VCaP (cell line): ENCODE data around the gene DIS3L2.

Source experiments
- H3K27ac ChIP-seq: fragments of 450-650 bp; 2 replicates; pipeline ENCODE4 v1.5.1; 2017
- TF ChIP-seq, protein P1 (sequence below): fragments of 450-650 bp; conservative IDR thresholded peaks from 2 replicates; pipeline ENCODE4 v1.5.1; 2017; ENCODE audit warnings: mild to moderate bottlenecking, moderate library complexity

Gene DIS3L2

DNA sequence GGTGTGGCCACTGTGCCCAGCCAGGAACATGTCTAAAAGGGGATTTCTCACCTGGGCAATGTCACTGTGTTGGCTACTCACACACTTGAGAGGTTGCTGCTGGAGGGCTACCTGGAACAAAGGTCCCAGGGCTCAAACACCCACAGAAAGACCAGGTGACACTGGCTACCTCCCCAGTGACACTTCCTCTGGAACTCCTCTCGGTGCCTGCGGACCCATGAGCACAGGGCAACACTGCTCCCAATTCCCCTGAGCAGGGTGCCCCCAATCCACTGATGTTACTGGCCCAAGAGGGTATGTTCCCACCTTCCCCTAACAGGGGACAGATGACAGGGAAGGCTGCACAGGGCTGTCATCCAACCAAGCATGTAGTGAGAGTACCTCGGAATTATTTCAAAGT is 41.1 kb upstream of the DIS3L2 start:
- no peak overlapping the region for H3K27ac ChIP-seq
- TF ChIP-seq, protein P1, sequence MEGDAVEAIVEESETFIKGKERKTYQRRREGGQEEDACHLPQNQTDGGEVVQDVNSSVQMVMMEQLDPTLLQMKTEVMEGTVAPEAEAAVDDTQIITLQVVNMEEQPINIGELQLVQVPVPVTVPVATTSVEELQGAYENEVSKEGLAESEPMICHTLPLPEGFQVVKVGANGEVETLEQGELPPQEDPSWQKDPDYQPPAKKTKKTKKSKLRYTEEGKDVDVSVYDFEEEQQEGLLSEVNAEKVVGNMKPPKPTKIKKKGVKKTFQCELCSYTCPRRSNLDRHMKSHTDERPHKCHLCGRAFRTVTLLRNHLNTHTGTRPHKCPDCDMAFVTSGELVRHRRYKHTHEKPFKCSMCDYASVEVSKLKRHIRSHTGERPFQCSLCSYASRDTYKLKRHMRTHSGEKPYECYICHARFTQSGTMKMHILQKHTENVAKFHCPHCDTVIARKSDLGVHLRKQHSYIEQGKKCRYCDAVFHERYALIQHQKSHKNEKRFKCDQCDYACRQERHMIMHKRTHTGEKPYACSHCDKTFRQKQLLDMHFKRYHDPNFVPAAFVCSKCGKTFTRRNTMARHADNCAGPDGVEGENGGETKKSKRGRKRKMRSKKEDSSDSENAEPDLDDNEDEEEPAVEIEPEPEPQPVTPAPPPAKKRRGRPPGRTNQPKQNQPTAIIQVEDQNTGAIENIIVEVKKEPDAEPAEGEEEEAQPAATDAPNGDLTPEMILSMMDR: no peak

DNA sequence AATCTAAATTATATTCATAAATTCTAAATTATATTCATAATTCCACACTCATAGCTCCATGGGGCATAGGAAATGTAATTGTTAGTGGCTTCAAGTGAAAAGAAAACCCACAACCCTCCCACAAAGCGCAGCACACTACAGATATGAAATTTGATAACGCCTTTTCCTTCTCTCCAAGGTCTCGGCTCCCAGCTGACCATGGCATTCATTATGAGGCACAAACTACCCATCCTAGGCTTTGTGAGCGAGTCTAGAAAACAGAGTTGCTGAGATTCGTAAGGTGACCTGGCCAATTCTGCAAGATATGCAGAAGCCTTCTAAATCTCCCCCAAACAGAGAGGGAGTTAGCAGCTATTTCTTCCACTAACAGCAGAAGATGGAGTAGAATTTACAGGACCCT is 40.7 kb upstream of the DIS3L2 start:
- no peak overlapping the region for H3K27ac ChIP-seq
- TF ChIP-seq, protein P1: no peak

DNA sequence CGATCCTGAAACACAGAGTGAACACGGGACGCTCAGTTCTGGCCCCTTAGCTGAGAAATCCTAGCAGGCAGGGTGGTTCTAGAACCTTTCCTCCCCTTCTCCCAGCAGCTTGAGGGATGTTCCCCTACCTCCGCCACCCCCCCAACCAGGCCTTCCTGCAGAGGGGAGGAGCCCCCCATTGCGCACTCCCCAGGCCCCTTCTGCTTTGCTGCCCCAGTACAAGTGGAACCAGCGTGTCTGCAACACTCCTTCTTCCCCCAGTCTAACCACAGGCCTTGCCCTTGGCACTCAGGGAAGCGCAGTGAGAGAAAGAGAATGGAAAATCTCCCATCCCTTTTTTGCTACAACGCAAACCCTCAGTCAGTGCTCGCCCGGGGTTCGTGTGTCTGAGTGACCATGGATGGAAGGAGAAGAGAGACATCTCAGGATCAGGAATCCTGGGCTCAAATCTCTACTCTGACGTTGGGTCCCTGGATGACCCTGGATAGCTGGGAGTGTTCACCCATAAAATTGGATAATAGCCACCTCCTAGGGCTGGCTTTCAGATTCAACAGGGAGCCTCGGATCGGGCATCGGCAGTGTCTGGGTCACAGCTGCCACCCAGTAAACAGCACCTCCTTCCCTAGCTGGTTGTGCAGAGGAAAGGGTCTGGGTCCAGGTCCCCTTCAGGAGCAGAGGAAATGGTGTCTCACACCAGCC is 39.1 kb upstream of the DIS3L2 start:
- H3K27ac ChIP-seq: no peak overlapping the region
- TF ChIP-seq, protein P1: no peak

- no peak overlapping the region for H3K27ac ChIP-seq
- TF ChIP-seq, protein P1: no peak
Observed at GRCh38 chr2:231923010-231923344, 38.5 kb upstream of the DIS3L2 start.

GRCh38 chr2:231923951-231924888 is 37.3 kb upstream of the DIS3L2 start:
- TF ChIP-seq, protein P1: no peak
- no peak overlapping the region for H3K27ac ChIP-seq

GRCh38 chr2:231924889-231925275 is 36.6 kb upstream of the DIS3L2 start:
- H3K27ac ChIP-seq: no peak overlapping the region
- TF ChIP-seq, protein P1: no peak
